NCI-H2107 treated with DMSO at 0.1 percent for 48 hours (cell line): ENCODE data around the gene CALHM3.
"Not testable (repeated sequence)": the region's sequence is repeated elsewhere in the genome, so short reads cannot be mapped to it uniquely, and the experiment has no call there.

Source experiments
- DNase-seq: peaks from one replicate; lab custom pipeline; 2025; ENCODE audit not compliant: unreplicated experiment; lab: John Stamatoyannopoulos, UW

The CALHM3 gene

DNA sequence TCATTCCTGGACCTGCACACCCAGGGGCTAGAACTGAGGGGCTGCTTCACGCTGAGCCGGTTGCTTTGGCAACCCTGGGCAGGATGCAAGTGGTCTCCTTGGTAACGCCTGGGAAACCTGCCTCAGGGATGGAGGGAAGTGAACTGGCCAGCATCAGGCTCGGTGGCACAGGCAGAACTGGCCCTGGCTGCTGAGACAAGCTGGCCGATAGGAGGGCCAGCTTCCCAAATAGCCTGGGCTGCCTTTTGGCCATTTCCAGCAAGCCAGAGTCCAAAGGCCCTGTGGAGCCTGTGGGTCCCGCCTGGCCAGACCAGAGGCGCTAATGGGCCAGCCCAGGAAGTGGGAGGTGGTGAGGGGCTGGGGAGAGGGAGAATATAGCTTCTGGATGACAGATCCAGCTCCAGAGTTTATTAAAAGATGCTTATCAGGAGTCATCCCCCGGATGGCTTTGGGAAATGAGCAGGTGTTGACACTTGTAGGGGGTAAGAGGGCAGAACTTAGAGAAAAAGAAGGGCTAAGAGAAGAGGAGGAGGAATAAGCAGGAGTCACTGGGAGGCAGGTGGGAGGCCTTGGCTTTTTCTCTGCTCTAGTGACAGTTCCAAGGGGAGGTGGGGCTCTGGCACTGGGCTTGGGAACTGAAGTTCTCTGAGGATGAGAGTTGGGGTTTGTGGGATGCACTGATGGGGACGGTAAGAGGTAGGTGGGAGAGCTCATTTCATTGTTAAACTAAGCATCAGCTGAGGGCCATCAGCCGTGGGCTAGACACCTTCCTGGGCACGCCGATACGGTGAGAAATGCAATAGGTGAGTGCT, 24.0 kb upstream of the CALHM3 start:
- no peak for DNase-seq

DNA sequence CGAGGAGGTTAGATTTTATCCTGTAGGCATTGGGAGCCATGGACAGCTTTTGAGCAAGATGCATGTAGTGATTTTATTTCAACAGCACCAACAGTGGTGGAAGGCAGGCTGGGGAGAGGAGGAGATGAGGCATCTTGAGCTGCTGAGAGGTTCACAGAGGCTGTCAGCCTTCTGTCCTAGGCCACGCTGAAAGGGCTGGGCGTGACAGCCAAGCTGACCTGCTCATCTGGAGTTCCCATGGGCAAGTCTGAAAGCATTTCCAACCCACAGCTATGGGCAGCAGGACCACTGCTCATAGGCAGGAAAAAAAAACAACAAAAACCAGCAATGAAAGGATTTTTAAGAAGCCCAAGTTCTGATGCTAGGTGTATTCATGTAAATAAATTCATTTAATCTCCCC, 22.1 kb upstream of the CALHM3 start:
- DNase-seq = no peak

DNA sequence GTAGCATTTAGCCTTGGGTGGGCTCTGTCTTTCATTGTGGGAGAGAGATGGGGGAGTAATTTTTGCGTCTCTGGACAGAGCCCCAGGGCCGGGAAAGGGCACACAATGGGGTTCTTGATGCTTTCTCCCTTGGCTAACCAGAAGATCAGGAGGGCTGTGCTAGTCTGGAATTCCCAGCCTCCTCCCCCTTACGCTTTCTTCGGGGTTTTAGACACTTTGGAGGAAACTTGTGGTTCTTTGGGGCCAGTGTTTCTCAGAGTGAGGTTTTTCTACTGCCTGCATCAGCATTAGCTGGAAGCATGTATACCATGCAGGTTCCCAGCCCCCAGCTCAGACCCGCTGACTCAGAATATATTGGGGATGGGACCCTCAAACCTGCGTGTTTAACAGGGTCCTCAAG, 21.4 kb upstream of the CALHM3 start:
- no peak for DNase-seq

DNA sequence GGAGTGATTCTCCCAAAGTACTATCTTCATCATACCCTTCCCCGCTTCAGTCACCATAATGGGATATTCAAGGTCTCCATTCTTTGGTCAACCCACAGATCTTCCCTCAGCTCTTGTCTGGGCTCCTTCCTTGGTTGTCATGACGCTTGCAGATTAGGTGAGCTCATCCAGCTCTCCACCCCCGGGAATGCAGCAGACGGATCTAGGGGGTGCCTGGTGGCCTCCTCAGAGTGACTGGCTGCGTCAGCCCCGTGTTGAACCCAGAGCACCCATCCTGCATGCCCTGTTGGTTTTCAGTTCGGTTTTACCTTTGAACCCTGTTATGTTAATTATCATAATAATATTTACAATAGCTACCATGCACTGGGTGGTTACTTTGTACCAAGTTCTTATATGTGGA, 20.8 kb upstream of the CALHM3 start:
- DNase-seq = no peak

DNA sequence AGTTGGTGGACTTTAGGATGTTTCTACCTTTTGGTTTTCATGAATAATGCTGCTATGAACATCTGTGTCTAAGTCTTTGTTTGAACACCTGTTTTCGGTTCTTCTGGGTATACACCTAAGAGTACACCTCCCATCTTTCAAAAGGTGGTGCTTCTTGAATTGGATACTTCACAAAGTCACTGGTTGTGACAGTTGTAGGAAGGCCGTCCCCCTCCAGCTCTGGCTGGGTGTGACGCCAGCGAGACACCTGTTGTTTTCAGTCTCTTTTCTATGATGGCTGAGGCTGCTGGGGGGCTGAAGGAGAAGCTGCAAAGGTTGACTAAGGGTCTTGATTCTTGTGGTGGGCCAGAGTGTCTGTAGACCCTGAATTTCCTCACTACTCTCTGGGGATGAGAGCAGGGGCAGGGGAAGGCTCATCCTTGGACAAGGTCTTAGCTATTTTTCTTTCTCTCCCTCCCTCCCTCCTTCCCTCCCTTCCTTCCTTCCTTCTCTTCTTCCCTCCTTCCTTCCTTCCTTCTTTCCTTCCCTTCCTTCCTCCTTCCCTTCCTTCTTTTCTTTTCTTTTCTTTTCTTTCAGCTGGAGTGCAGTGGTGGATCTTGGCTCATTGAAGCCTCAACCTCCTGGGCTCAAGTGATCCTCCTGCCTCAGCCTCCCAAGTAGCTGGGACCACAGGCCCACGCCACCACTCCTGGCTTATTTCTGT, 20.0 kb upstream of the CALHM3 start:
- peak; percentile 62 for DNase-seq

DNA sequence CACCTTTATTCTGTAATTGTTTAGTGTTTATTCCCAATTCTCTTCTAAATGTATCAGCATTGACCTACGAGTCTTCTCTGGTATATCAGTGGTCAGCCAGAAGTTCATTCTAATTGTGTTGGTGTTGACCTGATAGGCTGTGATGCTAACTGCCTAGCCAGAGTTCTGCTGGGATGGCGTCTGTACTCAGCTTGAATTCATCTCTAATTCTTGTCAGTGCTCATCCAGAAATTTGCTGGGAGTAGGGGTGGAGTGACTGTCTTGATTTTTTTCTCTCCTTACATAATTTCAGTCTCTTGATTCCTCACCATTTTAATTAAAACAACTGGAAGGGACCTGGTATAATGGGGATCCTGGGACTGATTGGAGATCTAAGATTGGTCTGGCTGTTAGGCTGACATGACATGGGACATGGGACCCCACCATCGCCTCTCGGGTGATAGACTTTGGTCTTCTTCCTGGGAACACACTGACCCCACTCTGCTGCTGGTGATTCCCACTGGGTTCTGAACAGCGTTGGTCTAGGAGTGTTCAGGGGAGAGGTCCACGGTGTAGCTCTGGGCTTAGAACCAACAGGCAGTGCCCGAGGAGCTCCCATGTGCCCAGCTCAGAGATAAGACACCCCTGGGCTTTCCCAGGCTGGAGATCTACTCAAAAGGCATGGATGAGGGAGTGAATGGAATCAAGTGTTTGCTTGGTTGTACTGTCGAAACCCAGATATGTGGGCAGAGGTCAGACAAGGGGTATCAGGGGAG, 18.3 kb upstream of the CALHM3 start:
- no peak for DNase-seq

DNA sequence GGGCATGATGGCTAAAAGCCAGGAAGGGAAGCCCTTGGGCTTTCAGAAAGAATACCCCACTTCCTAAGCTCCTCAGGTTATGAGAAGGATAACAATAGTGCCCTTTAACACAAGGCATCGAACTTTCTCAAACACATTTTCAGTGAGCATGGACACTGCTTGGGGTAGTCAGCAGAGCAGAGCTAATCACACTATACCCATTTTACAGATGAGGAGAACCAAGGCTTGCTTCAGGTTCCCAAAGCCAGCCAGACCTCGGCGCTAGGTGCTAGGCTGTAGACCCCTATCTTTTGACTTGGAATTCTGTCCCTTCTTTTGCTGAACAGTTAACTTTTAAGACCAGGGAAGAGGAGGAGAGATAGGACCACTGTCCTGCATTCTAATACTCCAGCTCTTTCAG, 16.3 kb upstream of the CALHM3 start:
- DNase-seq = no peak

DNA sequence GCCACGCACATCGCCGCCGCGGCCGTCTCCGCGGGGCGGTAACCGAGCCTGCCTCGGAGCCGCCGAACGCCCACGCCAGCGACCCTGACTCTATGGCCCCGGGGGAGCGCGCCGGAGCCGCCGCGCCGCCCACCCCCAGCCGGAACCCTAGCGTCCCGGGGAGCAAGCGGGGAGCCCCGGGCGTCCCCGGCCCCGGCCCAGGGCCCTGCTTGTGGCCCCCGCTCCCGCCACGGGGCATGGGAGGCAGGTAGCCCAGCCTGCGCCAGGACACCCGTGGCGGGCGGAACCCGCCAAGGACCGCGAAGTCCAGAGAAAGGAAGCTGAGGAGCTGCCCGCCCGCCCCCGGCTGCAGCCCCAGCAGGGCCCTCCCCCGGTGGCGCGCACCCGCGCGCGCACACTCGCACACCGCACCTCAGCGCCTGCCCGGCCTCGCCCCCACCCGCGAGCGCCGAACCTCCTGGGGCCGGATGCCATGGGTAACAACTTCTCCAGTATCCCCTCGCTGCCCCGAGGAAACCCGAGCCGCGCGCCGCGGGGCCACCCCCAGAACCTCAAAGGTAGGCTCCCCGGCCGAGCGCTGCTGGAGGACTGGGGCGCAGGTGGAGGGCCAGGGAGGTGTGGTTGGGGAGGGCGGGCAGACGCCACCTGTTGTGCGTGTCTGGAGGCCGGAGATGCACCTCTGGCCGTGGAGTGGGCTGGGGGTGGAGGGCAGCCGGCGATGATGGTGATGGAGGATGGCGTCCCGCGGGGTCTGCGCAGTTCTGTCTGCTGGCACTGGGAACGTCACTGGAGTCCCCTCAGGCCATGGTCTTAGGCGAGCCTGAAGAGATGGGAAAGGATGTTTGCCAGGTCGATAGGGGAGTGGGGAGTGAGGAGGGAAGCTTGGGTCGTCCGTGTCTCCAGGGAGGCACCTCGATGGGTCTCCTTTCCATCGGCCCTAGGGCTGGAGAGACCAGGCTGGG, 15.2 kb upstream of the CALHM3 start:
- DNase-seq = peak; percentile 12

DNA sequence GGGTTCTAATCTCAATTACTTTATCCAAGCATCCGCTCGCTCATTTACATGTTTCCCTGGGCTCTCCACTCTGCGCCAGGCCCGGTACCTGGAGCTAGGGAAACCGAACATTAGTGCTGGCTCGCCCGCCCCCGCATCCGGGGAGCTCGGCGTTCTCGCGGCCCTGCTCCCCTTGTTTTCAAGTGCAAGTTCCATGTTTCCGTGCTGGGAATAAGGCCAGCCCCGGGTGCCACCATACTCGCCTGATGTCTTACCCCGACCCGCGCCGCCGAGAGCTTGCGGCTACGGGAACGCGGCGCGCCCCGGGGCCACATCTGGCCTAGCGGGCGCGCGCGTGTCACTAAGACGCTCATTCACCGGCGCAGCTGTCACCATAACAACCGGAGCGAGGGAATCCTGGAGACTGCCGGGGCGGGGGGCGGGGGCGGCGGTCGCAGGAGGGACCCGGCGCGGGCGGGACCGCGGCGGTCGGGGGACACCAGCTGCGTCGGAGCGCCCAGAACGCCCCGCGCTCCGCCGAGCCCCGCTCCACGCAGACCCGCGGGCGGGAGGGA, 14.4 kb upstream of the CALHM3 start, which contains the start of gene NEURL1:
NEURL1 (plus strand) TSS at position 344 of the 554 bp plus-strand sequence. CDS start 683 bp downstream, outside the sequence.
- DNase-seq = no peak

DNA sequence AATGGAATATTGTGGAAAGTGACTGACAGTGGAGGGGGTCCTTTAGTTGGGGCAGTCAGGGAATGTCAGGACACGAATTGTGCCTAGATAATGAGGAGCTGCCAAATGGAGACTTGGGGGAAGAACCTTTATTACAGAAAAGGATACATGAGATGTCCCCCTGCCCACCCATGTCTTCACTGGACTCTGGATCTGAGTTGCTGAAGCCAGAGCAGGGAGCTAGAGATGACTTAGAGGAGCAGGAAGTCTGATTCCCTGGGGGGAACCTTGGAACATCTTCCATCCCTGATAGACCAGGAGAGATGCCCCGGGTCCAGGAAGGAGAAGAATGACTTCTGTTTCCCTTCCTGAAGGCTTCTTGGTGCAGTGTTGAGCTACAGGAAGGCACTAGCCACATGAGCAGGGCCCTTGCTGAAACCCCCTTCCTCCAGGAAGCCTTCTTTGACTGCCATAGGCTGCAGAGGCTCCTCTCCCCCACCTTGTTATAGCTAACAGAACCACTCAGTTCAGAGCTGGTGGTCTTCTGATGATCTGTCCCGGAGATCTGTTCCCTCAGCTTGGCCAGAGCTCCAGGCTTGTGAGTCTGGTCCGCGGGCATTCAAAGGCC, 13.7 kb upstream of the CALHM3 start:
- no peak for DNase-seq

DNA sequence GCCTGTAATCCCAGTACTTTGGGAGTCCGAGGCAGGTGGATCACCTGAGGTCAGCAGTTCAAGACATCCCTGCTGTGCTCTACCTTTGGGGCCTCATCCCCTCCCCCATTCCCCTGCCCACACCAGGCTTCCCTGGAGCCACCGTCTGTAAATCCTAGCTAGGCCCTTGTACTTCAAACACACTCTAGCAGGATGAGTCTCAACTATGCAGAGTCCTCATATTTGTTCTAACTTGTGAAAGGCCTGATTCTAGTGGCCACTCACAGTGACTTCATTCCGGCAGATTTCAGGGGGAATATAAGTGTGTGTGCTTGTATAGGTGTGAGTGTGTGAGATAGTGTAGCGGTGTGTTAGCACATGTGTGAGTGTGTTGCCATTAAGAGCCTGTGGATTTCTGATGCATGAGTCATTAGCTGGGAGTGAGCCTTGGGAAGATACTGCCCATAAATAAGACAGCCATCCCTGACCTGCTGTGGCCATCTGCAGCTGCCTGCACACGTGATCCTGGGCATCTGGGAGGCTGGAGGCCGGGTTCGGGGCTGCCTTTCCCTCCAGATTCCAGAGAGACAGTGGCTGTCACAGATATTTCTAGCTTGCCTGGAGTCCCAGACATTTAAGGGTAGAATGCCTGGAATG, 12.8 kb upstream of the CALHM3 start:
- no peak for DNase-seq

DNA sequence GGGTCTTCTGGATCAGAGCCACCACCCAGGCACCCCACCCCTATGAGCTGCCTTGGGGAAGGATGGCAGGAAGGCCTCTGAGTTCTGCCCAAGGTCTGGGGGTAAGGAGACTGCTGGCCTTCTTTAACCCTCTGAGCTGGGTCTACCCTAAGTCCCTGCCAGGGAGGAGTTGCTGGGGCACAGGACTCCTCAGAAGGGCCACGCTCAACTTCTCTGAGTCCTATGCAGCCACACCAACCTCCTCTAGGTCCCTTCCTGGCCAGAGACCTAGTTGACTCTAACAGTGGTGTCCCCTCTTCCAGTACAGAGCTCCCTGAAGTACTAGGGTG, 11.9 kb upstream of the CALHM3 start:
- DNase-seq = no peak

DNA sequence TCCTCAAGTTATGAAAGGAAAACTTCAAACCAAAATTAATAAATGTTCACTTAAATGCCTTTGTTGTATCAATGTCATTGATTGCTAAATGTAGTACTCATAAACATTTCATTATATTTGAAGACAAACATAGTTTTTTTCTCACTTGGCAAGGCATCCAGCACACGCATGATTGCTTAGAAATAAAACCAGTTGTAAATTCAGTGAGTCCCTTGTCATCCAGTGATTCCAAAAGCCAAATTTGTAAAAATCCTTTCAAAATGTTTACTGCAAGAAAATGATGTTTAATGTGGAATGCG, 8.3 kb upstream of the CALHM3 start:
- no peak for DNase-seq

DNA sequence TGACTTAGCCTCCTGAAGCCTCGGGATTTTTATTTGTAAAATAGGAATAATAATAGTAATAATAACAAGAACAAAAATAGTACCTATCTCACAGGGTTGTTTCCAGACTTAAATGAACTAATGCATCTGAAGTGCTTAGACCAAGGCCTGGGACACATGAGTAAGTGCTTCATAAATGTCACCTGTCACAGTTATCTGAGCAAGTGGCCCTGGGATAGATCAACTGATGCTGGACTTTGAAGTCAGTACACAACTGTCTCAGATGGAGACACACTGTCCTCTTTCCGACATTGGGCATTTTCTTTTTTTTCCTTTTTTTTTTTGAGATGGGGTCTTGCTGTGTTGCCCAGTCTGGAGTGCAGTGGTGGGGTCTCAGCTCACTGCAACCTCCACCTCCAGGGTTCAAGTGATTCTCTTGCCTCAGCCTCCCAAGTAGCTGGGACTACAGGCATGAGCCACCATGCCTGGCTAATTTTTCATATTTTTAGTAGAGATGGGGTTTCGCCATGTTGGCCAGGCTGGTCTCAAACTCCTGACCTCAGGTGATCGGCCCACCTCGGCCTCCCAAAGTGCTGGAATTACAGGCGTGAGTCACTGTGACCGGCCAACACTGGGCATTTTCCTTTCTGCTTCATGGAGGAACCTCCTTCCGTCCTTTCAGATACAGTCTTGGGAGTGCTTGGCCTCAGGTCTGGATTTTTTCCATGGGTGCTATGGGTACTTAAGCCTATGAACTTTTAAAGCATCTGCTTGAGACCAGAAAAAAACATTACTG, 7.8 kb upstream of the CALHM3 start:
- not testable (repeated sequence) for DNase-seq

DNA sequence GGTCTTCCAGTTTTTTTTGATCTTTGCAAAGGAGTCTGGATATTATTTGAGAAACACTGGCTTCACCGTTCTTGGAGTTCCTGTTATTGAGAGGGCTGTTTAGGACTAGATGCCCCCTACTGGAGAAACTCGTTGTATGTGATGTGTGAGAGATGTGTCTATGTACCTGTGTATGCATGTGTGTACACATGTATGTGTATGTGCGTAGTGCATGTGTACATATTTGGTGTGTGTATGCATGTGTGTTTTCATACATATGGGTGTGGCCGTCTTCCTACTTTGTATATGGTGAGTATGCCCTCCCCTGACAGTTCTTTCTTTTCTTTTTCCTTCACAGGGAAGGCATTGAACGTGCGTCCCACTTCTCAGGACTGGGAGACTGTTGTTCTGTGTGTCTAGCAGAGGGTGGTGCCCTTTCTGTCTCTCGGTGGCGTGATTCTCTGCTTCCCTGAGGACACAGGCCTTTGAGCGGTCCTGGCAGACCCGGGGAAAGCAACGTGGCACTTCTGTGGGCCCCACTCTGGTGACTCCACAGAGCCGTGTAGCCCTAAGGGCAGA, 3.0 kb upstream of the CALHM3 start:
- peak; percentile 40 for DNase-seq

DNA sequence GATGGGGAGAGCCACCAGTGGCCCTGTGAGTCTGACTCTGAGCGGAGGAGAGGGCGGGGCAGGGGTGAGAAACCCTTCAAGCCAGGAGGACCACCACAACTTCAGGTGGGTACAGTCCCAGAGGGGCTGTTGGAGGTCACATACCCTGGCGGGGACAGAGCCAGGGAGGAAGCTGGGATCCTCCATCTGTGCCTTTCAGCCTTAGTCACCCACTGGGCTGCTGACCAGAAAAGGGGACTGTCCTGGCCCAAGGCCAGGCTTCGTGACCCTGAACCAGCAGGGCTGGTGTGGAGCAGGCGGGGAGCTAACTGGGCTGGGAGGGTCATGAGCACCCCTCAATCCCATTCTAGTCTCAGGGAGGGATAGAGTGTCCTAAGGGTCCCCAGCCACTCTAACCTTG, 1.5 kb upstream of the CALHM3 start:
- DNase-seq = no peak

DNA sequence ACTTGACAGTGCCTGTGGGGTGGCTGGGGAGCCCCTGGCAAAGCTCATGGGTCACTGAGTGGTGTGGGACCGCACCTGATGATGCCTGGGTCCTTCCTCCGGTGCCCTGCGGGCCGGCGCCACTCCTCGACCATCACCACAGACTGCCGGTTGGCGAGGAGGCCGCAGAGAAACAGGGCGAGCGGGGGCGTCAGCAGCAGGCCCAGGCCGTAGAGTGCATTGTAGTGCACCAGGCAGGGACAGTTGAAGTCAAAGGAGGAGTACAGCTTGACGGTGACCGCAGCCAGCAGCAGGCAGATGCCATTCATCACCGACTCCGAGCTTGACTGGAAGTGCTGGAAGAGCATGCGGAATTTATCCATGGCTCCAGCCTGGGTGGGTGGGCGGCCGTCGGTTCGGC, 369 bp downstream of the CALHM3 start:
- DNase-seq = no peak

DNA sequence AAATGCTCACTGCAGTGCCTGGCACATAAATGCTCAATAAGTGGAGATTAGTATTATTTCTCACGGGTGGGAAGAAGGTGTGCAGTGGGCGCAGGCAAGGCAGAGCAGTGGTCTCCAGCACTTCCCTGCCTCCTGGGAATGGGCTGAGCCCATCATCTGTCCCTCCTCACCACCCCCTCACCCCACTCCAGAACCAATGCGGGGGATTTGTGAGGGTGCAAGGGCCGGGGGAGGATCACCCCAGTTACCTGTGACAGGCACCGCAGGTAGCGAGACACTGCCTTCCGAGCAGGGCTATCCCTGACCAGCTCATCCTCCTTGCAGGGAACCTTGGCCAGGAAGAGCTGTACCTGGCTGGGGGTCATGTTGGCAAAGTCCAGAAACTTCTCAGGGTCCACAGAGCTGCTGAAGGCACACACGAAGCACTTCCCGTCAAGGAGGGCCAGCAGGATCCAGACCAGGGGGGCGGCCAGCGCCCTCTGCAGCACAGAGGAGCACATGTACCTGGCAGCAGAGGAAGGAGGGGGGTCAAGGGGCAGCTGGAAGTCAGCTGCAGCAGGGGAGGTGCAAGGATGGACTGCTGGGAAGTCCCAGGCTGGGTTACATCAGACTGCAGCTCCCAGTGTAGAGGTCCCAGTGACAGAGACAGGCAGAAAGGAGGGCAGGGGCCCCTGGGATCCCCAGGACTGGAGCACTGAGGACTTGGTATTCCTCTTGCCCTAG, 2.8 kb downstream of the CALHM3 start:
- no peak for DNase-seq
